ENCODE measurements around the gene ZNF550. TPM values are rescaled to one million over a fixed set of nuclear protein-coding genes. Genes with fewer than 3 reads are reported as not detected.

Gene ZNF550
- total RNA-seq, 1 experiment from 2014 or later = 4.2 TPM

DNA sequence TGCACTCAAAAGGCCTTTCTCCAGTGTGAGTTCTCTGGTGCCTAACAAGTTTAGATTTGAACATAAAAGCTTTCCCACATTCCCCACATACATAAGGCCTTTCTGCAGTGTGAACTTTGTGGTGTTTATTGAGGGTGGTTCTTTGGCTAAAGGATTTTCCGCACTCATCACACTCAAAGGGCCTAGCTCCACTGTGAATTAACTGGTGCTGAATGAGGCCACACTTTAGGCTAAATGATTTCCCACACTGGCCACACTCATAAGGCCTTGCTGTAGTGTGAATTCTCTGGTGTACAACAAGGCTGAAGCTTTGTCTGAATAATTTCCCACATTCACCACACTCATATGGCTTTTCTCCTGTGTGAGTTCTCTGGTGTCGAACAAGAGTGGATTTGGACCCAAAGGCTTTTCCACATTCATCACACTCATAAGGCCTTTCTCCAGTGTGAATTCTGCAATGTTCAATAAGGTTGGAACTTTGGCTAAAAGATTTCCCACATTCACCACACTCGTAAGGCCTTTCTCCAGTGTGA is 12.8 kb upstream of the ZNF550 start:
- DNase-seq (no peak), ATAC-seq (no peak)
- Histone ChIP-seq H3K27me3 (ENCODE audit: low read length) (no peaks in the 10 kb centered on the region), H3K9me2 (replicated peaks; ENCODE audit: low read length) (no peaks in the 10 kb centered on the region), H3K4me3 (ENCODE audit: low read length) (no peak overlapping the region), H3K36me3 (ENCODE audit: low read depth, low read length) (peaks cover 64% of the 10 kb centered on the region), H3K4me1 (ENCODE audit: insufficient read depth, low read length) (no peaks in the 10 kb centered on the region), H3F3A (ENCODE audit: low read length, unreplicated experiment) (no peaks in the 10 kb centered on the region), H3K79me2 (ENCODE audit: low read length) (peaks cover 2% of the 10 kb centered on the region), H3K27ac (ENCODE audit: low read length) (no peak overlapping the region), H2AFZ (ENCODE audit: low read length) (no peak overlapping the region), H3K9ac (ENCODE audit: low read length) (no peak overlapping the region), H3K9me3 (ENCODE audit: low read length) (peaks cover 79% of the 10 kb centered on the region), H4K20me1 (ENCODE audit: low read length) (no peaks in the 10 kb centered on the region), H3K4me2 (ENCODE audit: low read length) (no peak overlapping the region)
- no TSS peak for BruUV-seq (replicated peaks)
- TF ChIP-seq EZH2phosphoT487 (IDR thresholded peaks at IDR 0.05; ENCODE audit: borderline replicate concordance, low read length) (no peak), EZH2 (IDR thresholded peaks at IDR 0.05; ENCODE audit: low read length, unreplicated experiment) (no peak)
- TF ChIP-seq, protein P1, sequence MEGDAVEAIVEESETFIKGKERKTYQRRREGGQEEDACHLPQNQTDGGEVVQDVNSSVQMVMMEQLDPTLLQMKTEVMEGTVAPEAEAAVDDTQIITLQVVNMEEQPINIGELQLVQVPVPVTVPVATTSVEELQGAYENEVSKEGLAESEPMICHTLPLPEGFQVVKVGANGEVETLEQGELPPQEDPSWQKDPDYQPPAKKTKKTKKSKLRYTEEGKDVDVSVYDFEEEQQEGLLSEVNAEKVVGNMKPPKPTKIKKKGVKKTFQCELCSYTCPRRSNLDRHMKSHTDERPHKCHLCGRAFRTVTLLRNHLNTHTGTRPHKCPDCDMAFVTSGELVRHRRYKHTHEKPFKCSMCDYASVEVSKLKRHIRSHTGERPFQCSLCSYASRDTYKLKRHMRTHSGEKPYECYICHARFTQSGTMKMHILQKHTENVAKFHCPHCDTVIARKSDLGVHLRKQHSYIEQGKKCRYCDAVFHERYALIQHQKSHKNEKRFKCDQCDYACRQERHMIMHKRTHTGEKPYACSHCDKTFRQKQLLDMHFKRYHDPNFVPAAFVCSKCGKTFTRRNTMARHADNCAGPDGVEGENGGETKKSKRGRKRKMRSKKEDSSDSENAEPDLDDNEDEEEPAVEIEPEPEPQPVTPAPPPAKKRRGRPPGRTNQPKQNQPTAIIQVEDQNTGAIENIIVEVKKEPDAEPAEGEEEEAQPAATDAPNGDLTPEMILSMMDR (conservative IDR thresholded peaks at IDR 0.05; ENCODE audit: low read depth, low read length) = no peak
- POLR2A ChIA-PET (ENCODE audit: unreplicated experiment) = no interaction called here
- intact Hi-C loops (cut with micrococcal nuclease) = no loop called here
- CTCF ChIA-PET = no interaction called here

DNA sequence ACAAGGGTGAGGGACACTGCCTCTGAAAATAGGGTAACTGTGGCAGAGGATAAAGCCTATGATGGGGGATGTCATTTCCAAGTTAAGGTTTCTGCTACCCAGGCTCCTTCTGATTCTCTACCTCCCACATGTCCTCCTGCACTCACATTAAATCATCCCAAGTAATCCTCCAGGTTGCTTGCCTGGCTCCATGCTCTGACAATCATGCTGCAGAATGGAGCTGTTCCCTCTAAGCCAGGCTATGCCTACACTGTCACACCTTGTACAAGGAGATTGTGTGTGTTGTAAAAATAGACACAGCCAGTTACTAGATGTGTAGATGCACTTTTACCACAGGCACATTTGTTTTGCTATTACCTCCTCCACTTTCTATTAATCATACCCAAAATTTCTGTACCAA is 11.0 kb upstream of the ZNF550 start:
- H3K9me3 ChIP-seq (ENCODE audit: low read length) = peaks cover 87% of the 10 kb centered on the region
- H3K27me3 ChIP-seq (ENCODE audit: low read length) = no peaks in the 10 kb centered on the region
- H3K79me2 ChIP-seq (ENCODE audit: low read length) = no peaks in the 10 kb centered on the region
- no peaks in the 10 kb centered on the region for H3K9me2 ChIP-seq (replicated peaks; ENCODE audit: low read length)
- no peak overlapping the region for H3K4me2 ChIP-seq (ENCODE audit: low read length)
- no peaks in the 10 kb centered on the region for H3K4me1 ChIP-seq (ENCODE audit: insufficient read depth, low read length)
- CTCF ChIA-PET = no interaction called here
- H3K9ac ChIP-seq (ENCODE audit: low read length) = no peak overlapping the region
- H3F3A ChIP-seq (ENCODE audit: low read length, unreplicated experiment) = no peaks in the 10 kb centered on the region
- no TSS peak for BruUV-seq (replicated peaks)
- no peak overlapping the region for H3K4me3 ChIP-seq (ENCODE audit: low read length)
- H2AFZ ChIP-seq (ENCODE audit: low read length) = no peak overlapping the region
- POLR2A ChIA-PET (ENCODE audit: unreplicated experiment) = no interaction called here
- ATAC-seq = no peak
- H3K36me3 ChIP-seq (ENCODE audit: low read depth, low read length) = peaks cover 49% of the 10 kb centered on the region
- no peaks in the 10 kb centered on the region for H4K20me1 ChIP-seq (ENCODE audit: low read length)
- no peak for DNase-seq
- intact Hi-C loops (cut with micrococcal nuclease) = no loop called here
- H3K27ac ChIP-seq (ENCODE audit: low read length) = no peak overlapping the region
- TF ChIP-seq EZH2phosphoT487 (IDR thresholded peaks at IDR 0.05; ENCODE audit: borderline replicate concordance, low read length) (no peak), EZH2 (IDR thresholded peaks at IDR 0.05; ENCODE audit: low read length, unreplicated experiment) (no peak)
- TF ChIP-seq, protein P1 (conservative IDR thresholded peaks at IDR 0.05; ENCODE audit: low read depth, low read length) = no peak

DNA sequence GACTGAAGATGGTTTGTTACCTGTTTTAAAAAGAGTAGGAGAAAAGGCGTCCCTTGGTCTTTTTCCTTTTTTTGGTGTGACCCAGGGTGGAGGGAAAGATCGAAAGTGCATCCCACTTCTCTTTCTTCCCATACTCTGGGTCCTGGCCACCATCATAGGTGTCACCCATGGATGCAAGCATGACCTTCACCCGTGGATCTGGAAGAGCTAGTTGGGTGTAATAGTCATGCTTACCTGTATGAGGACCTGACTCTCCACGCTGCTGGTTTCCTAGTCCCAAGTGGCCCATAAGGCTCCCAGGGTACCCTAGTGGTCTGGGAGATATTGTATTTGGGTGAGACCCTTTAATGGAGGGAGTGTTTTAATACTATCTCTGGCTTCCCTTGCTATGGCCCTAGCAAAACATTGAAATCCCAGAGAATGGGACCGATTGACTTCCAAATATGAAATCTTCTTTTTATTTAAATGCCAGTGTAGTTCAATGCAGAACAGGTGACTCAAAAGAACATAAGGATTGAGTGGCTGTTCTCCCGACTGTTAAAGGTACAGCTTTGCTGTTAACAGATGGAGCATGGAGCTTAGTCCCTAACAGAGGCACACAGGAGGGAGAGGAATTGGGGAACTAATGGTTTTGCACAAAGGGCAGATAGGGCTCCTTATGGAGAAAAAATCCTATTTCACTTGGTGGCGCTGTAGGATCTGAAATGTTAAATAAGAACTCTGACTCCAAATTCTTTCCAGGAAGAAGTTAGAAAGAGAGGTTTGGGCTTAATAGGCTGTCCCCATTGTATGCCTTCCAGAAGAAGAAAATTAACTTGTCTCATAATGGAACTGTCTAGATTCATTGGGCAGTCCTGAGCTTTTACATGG is 7.0 kb upstream of the ZNF550 start:
- DNase-seq = no peak
- Histone ChIP-seq H3F3A (ENCODE audit: low read length, unreplicated experiment) (no peaks in the 10 kb centered on the region), H3K4me2 (ENCODE audit: low read length) (no peak overlapping the region), H3K9me2 (replicated peaks; ENCODE audit: low read length) (no peaks in the 10 kb centered on the region), H3K36me3 (ENCODE audit: low read depth, low read length) (peaks cover 8% of the 10 kb centered on the region), H3K27me3 (ENCODE audit: low read length) (no peaks in the 10 kb centered on the region), H3K27ac (ENCODE audit: low read length) (no peak overlapping the region), H3K4me1 (ENCODE audit: insufficient read depth, low read length) (no peaks in the 10 kb centered on the region), H4K20me1 (ENCODE audit: low read length) (no peaks in the 10 kb centered on the region), H3K4me3 (ENCODE audit: low read length) (no peak overlapping the region), H3K9me3 (ENCODE audit: low read length) (peaks cover 86% of the 10 kb centered on the region), H2AFZ (ENCODE audit: low read length) (no peak overlapping the region), H3K79me2 (ENCODE audit: low read length) (no peaks in the 10 kb centered on the region), H3K9ac (ENCODE audit: low read length) (no peak overlapping the region)
- BruUV-seq (replicated peaks) = no TSS peak
- TF ChIP-seq, protein P1 (conservative IDR thresholded peaks at IDR 0.05; ENCODE audit: low read depth, low read length) = 0 out of 2 replicates have a peak, but pooled peaks have one; percentile 13
- TF ChIP-seq EZH2 (IDR thresholded peaks at IDR 0.05; ENCODE audit: low read length, unreplicated experiment) = no peak
- no peak for TF ChIP-seq EZH2phosphoT487 (IDR thresholded peaks at IDR 0.05; ENCODE audit: borderline replicate concordance, low read length)
- CTCF ChIA-PET = no interaction called here
- POLR2A ChIA-PET (ENCODE audit: unreplicated experiment) = no interaction called here
- intact Hi-C loops (cut with micrococcal nuclease) = no loop called here
- no peak for ATAC-seq
